Hepatocyte (in vitro differentiated cells): ENCODE data around the gene CDK10.

Source experiments
- CTCF ChIP-seq: fragments of 200-600 bp; sonication (generic); IDR thresholded peaks from 2 replicates; pipeline ENCODE4 v1.5.1; 2016; ENCODE audit warnings: antibody characterized with exemption, mild to moderate bottlenecking; ENCODE audit not compliant: poor library complexity
- EZH2 ChIP-seq: fragments of 200-600 bp; sonication (generic); IDR thresholded peaks from 2 replicates; pipeline ENCODE4 v1.6.1; 2016; ENCODE audit warnings: antibody characterized with exemption, mild to moderate bottlenecking, borderline replicate concordance
- EZH2phosphoT487 ChIP-seq: fragments of 200-600 bp; sonication (generic); IDR thresholded peaks from one replicate; pipeline ENCODE4 v1.6.1; 2018; ENCODE audit warnings: antibody characterized with exemption, mild to moderate bottlenecking, low read depth, moderate library complexity; ENCODE audit not compliant: unreplicated experiment, severe bottlenecking

- no peak for TF ChIP-seq CTCF
- no peak for TF ChIP-seq EZH2phosphoT487
- TF ChIP-seq EZH2, result no peak
These were observed 22.7 kb downstream of the CDK10 start for GRCh38 chr16:89709166-89709565.
